ENCODE results near the gene TTC29.
"Not testable (repeated sequence)": the region's sequence is repeated elsewhere in the genome, so short reads cannot be mapped to it uniquely, and the experiment has no call there.

Gene TTC29

DNA sequence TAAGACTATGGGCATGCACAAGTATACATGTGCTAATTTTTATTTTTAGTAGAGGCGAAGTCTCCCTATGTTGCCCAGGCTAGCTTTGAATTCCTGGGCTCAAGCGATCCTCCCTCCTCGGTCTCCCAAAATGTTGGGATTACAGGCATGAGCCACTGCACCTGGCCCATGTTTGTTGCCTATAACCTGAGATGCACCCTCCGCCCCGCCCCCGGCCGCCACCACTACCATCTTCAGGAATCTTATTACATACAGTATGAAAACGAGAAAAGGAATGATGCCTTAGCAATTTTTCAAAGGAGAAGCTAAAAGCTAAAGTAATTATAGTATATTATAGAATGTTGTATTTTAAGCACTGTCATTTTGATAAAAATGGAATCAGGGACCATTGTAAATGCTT, 245.8 kb downstream of the TTC29 start:
- no peak for DNase-seq (ENCODE audit: low read depth in 2 of 2)

- DNase-seq (ENCODE audit: low read depth in 2 of 2): no peak
These were observed 270.7 kb downstream of the TTC29 start for GRCh38 chr4:146674829-146675570.

DNA sequence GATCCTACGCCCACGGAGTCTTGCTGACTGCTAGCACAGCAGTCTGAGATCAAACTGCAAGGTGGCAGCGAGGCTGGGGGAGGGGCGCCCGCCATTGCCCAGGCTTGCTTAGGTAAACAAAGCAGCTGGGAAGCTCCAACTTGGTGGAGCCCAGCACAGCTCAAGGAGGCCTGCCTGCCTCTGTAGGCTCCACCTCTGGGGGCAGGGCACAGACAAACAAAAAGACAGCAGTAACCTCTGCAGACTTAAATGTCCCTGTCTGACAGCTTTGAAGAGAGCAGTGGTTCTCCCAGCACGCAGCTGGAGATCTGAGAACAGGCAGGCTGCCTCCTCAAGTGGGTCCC, 281.7 kb downstream of the TTC29 start:
- DNase-seq (ENCODE audit: low read depth in 2 of 2): not testable (repeated sequence)

DNA sequence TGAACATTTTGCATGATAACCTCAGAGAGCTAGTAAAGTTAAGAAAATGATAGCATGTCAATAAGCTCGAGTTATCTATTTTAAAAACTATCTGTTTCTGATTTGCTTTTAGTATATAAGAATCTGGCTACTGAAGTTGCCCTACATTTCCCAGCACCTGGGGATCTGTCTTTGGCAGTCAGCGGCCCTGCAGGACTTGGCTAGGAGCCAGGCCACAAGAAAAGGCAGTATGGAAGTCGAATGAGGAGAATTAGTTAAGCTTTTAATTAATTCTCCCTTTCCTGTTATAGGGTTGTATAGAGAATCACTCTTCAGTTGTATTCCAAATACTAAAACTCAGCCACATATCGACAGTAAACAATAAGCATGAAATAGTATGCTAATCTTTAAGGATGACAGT, 284.3 kb downstream of the TTC29 start:
- no peak for DNase-seq (ENCODE audit: low read depth in 2 of 2)

Data from stimulated activated CD8-positive, alpha-beta memory T cell treated with anti-CD3 and anti-CD28 coated beads, Interleukin-7, amount 100 ng/mL, for 4 hours (primary cell).